Measurements from ENCODE around the gene RND3. TPM values are rescaled to one million over a fixed set of nuclear protein-coding genes. Genes with fewer than 3 reads are reported as not detected.

RND3 gene
- polyA plus RNA-seq, 1 experiment: 255 TPM

DNA sequence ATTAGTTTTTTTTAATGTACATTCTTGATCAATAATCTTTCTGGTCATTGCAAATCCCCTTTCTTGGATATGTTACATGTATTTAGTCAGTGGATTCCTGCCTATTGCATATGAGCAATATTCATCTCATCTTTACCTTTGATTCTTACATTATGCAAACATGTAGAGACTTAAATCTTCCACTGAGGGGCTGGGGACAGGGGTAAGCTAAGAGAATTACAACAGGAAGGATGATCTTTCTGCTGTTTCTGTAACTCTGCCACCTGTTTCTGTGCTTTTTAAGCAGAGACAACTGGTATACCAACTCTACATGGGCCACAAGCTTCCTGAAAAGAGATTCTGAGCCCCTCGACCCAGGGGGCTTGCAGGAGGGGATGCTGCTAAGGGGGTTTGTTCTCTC lies 68.6 kb downstream of the RND3 start:
- TF ChIP-seq, protein P1, sequence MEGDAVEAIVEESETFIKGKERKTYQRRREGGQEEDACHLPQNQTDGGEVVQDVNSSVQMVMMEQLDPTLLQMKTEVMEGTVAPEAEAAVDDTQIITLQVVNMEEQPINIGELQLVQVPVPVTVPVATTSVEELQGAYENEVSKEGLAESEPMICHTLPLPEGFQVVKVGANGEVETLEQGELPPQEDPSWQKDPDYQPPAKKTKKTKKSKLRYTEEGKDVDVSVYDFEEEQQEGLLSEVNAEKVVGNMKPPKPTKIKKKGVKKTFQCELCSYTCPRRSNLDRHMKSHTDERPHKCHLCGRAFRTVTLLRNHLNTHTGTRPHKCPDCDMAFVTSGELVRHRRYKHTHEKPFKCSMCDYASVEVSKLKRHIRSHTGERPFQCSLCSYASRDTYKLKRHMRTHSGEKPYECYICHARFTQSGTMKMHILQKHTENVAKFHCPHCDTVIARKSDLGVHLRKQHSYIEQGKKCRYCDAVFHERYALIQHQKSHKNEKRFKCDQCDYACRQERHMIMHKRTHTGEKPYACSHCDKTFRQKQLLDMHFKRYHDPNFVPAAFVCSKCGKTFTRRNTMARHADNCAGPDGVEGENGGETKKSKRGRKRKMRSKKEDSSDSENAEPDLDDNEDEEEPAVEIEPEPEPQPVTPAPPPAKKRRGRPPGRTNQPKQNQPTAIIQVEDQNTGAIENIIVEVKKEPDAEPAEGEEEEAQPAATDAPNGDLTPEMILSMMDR (IDR thresholded peaks at IDR 0.05; ENCODE audit: insufficient read depth, low read depth, low read length): no peak
- Histone ChIP-seq H3K36me3 (ENCODE audit: control insufficient read depth, insufficient read depth, low read length) (no peaks in the 10 kb centered on the region), H3K27me3 (ENCODE audit: control insufficient read depth, insufficient read depth, low read length) (no peaks in the 10 kb centered on the region), H3K4me3 (ENCODE audit: low read depth, low read length) (no peak overlapping the region)
- ChIA-PET CTCF (no interaction called here), POLR2A (no interaction called here)
- no peak for DNase-seq (ENCODE audit: low read depth)

All from BJ (cell line).